ENCODE measurements around the gene SPEM3.
"Not testable (repeated sequence)": the region's sequence is repeated elsewhere in the genome, so short reads cannot be mapped to it uniquely, and the experiment has no call there.

SPEM3 gene

GRCh38 chr17:7443499-7444485 lies 15.1 kb downstream of the SPEM3 start:
- DNase-seq, result no peak

- DNase-seq, result peak; percentile 95
These were observed 16.3 kb downstream of the SPEM3 start, which contains the start of gene CHRNB1 for GRCh38 chr17:7444682-7445618. CHRNB1 (plus strand) TSS chr17:7445061; CDS start chr17:7445128, 67 bp downstream.

- DNase-seq, result peak; percentile 88
These were observed 16.9 kb downstream of the SPEM3 start for GRCh38 chr17:7445619-7445968.

- DNase-seq, result peak; percentile 87
These were observed 19.8 kb downstream of the SPEM3 start for GRCh38 chr17:7448461-7448860.

- DNase-seq, result no peak
These were observed 31.4 kb downstream of the SPEM3 start for GRCh38 chr17:7459961-7460545.

- no peak for DNase-seq
These were observed 32.4 kb downstream of the SPEM3 start for GRCh38 chr17:7460850-7461660.

GRCh38 chr17:7462474-7463371 lies 34.1 kb downstream of the SPEM3 start:
- DNase-seq, result no peak

GRCh38 chr17:7463372-7463846 lies 34.8 kb downstream of the SPEM3 start:
- DNase-seq, result no peak

- DNase-seq, result no peak
These were observed 35.4 kb downstream of the SPEM3 start for GRCh38 chr17:7464081-7464480.

GRCh38 chr17:7465597-7466275 lies 37.1 kb downstream of the SPEM3 start:
- DNase-seq, result no peak

GRCh38 chr17:7466318-7466638 lies 37.6 kb downstream of the SPEM3 start:
- no peak for DNase-seq

GRCh38 chr17:7466639-7467341 lies 38.1 kb downstream of the SPEM3 start:
- no peak for DNase-seq

- DNase-seq, result no peak
These were observed 38.8 kb downstream of the SPEM3 start for GRCh38 chr17:7467498-7467897.

- no peak for DNase-seq
These were observed 39.6 kb downstream of the SPEM3 start for GRCh38 chr17:7468290-7468689.

GRCh38 chr17:7468804-7469389 lies 40.2 kb downstream of the SPEM3 start:
- no peak for DNase-seq

- not testable (repeated sequence) for DNase-seq
These were observed 41.2 kb downstream of the SPEM3 start for GRCh38 chr17:7469843-7470242.

- DNase-seq, result not testable (repeated sequence)
These were observed 41.9 kb downstream of the SPEM3 start for GRCh38 chr17:7470457-7470973.

GRCh38 chr17:7471729-7472128 lies 43.1 kb downstream of the SPEM3 start:
- DNase-seq, result no peak

GRCh38 chr17:7474767-7475166 lies 46.1 kb downstream of the SPEM3 start:
- DNase-seq, result not testable (repeated sequence)

Data from NCI-H82 (cell line).